Posterior cingulate gyrus (tissue), 11 donors: ENCODE measurements around the gene ADNP2.

ENCODE experiments used
- DNase-seq, 10 donors: peaks; one replicate each; pipeline versions ENCODE4 v3.0.0 to v3.0.0-alpha.2; 2020 to 2021; ENCODE audit warnings: mixed read lengths in 3 of 10
- intact Hi-C: fragments of 100-400 bp; cut with DNase I; formaldehyde crosslinking; loops from one replicate; pipeline ENCODE4 v1.15.1; 2023

ADNP2 gene

DNA sequence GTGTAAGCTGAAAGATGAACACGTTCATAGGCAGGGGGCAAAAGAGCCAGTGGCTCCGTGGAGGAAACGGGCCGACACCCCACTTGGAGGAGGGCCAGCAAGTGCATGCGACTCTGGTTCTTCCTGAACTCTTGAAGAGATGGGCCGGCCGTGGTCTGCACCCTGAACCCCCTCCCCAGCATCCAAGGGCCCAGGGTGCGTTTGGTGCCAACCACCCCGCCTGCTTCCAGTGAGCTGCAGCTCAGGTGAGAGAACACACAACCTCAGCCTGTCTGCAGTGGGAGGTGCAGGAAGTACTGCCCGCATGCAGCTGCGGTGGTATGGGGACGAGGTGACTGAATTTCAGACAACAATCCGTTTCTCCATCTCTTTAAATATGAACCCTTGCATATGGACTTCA lies 58.9 kb downstream of the ADNP2 start:
- intact Hi-C loops, result no loop called here
- peak in 1 of 10 donors; percentile 79 for DNase-seq

GRCh38 chr18:80168346-80168745 lies 59.3 kb downstream of the ADNP2 start:
- no peak for DNase-seq
- intact Hi-C loops, result no loop called here

GRCh38 chr18:80168982-80169381 lies 59.9 kb downstream of the ADNP2 start:
- intact Hi-C loops, result no loop called here
- DNase-seq, result peak in 1 of 10 donors; percentile 75

- no peak for DNase-seq
- intact Hi-C loops, result no loop called here
Measured at GRCh38 chr18:80169607-80170006, 60.5 kb downstream of the ADNP2 start.

DNA sequence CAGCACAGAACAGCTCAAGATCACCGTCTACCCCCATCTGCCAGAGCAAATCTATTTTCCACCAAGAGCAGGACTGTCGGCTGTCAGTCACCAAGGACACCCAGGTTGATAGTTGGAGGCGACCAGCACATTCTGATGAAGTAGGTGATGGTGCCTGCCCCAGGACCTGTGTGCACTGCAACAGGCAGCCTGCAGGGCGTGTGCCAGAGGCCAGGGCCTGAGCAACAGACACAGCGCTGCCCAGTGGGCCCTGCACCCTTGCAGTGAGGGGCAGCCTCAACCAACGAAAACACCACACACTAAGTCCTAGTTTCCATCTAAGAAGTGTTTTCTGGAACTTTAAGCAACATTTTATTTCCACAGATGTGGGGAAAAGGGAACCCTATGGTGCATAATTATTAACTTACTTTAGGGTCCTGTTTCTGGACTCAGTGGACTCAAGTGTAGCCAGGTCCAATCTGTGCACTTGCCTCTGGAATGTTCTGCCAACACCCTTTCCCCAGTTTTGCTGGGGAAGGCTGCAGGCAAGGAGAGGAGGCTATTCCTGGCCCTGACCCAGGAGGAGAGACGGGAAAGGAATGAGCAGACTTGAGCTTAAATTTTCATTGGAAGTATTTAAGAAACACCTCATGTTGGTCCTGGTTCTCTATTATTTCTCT lies 61.5 kb downstream of the ADNP2 start:
- intact Hi-C loops, result no loop called here
- no peak for DNase-seq

- peak; percentile 33 to 95 (median 69) for DNase-seq
- intact Hi-C loops, result no loop called here
Measured at GRCh38 chr18:80171054-80171872, 62.2 kb downstream of the ADNP2 start.

GRCh38 chr18:80172056-80172455 lies 63.0 kb downstream of the ADNP2 start:
- intact Hi-C loops, result no loop called here
- DNase-seq, result no peak

- intact Hi-C loops, result no loop called here
- DNase-seq, result no peak
Measured at GRCh38 chr18:80173060-80173459, 64.0 kb downstream of the ADNP2 start.

DNA sequence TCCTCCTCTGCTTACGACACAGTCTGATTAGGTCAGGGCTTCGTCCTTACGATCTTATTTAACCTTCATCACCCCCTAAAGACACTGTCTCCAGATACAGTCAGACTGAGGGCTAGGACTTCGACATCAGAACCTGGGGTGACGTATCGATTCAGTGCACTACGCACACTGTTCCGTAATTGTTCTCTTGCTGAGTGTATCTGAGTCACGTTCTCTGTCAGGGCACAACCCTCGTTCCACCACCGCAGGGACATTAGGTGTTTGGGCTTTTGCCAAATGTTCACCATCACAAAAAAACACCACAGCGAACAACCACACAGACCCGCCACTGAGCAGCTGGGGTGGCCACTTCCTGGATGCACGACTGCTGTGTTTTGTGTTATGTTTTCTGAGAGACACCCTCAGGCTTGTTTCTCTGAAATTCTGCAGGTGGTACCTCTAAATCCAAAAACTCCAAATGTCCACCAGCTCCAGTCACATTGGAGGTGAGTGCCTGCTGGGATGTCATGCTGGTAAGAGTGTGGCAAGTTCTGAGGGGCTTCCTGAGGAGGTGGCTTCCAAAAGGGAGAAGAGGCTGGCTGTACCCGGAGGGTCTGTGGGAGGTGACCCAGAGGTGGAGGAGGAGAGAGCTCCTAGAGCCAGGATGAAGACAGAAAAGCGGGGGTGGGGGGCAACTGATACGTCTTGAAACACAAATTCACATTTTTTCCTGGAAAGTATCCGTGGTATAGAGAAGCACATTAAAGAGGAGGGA lies 66.6 kb downstream of the ADNP2 start:
- peak in 1 of 10 donors; percentile 54 for DNase-seq
- intact Hi-C loops, result no loop called here

DNA sequence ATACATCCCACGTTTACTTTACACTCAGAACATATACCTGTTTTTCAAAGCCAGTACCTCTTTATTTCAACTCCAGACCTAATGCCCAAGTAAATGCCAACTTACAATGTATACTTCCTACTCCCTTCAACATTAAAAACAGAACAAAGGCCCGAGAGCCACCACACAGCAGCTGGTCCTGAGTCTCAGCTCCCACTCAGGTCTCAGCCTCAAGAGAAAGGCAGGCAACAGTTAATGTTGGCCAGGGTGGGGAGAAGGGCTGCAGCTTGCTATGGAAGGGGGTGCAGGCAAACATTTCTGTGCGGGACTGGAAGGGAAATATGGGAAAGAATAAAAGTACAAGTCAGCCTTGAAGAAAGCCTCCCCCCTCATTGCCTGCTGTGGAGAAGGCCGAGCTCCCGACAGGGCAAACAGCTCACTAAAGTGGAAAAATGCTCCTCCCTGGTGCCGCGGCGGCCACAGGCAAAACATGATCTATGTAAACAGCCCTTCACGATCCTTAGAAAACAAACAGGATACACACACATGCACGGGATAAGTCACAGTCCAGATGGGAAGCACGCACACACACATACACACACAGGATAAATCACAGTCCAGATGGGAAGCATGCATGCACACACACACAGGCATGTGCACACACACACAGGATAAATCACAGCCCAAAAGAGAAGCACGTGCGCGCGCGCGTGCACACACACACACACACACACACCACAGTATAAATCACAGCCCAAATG lies 67.4 kb downstream of the ADNP2 start:
- peak in 1 of 10 donors; percentile 47 for DNase-seq
- intact Hi-C loops, result no loop called here

- DNase-seq, result no peak
- intact Hi-C loops, result no loop called here
Measured at GRCh38 chr18:80177128-80177527, 68.1 kb downstream of the ADNP2 start.

GRCh38 chr18:80178935-80179818 lies 70.1 kb downstream of the ADNP2 start:
- intact Hi-C loops, result no loop called here
- peak in 2 of 10 donors; percentile 55 to 61 for DNase-seq

DNA sequence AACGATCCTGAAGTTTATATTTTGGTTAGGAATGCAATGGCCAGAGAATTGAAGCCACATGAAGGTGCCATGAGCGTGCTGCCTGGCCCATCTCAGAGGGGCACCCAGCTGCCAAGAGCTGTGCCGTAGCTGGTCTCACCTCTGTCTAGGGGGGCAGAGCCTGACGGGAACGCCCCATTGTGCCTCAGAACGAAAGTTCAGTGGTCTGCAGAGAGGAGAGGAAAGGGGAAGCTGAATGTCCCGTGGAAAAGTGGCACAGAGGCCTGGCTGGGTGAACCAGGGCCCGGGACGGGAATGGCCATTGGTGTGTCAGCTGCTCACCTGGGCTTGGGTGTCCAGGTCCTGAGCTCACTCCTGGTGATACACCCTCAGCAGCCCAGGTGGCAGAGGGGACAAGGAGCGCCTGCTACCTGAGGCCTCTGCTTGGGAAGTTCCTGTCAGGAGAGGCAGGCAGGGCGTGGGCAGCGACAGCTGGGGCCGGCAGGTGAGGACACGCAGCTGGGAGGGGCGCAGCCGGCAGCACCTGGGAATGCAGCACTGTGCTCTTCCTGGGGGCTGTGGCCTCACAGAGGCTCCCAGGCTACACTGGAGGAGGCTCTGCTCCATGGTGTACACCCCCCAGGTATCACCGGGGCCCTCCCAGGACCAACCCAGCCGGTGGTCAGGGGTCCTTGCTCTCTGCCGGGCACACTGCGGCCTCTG lies 70.9 kb downstream of the ADNP2 start:
- peak in 2 of 10 donors; percentile 64 to 79 for DNase-seq
- intact Hi-C loops, result no loop called here

GRCh38 chr18:80180778-80181564 lies 71.9 kb downstream of the ADNP2 start:
- intact Hi-C loops, result no loop called here
- peak in 1 of 10 donors; percentile 74 for DNase-seq

- intact Hi-C loops, result no loop called here
- peak in 2 of 10 donors; percentile 47 to 60 for DNase-seq
Measured at GRCh38 chr18:80181642-80182461, 72.8 kb downstream of the ADNP2 start.

DNA sequence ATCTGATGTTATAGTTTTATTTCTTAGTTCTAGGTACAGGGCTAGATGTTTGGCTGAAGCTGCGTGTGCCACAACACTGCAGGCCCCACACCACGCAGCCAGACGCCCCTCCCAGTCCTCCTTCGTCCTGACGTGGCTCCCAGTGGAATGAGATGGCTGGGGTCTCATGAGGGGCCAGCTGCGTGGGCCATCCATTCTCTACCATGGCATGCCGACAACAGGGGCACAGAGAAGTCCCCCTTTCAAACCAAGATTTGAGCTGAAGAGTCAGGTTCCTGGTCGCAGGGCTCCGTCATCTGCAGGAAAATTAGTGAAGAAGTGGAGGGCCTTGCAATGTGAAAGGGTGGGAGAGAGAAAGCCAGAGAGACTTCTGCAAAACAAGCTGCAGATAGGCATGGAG lies 73.8 kb downstream of the ADNP2 start:
- DNase-seq, result peak in 1 of 10 donors; percentile 24
- intact Hi-C loops, result no loop called here
